HEK293T (cell line): ENCODE measurements around the gene PDGFRB.
A peak's percentile ranks its signal among the peaks of the same experiment; 100 is the strongest.

ENCODE experiments used
- CTCF ChIA-PET: fragments of 350-600 bp; formaldehyde crosslinking; extraction: SDS; loops from one replicate; lab custom pipeline; 2021; ENCODE audit warnings: antibody characterized with exemption, inconsistent platforms; lab: Yijun Ruan, JAX
- POLR2A ChIA-PET: fragments of 350-600 bp; formaldehyde crosslinking; extraction: SDS; loops from one replicate; lab custom pipeline; 2020; ENCODE audit warnings: antibody characterized with exemption, inconsistent platforms; lab: Yijun Ruan, JAX
- DNase-seq: peaks from one replicate; pipeline ENCODE4 v3.0.0; 2012; ENCODE audit warnings: mixed read lengths; ENCODE audit errors: extremely low spot score
- ARNT ChIP-seq: fragments of 450-650 bp; IDR thresholded peaks from 2 replicates; pipeline ENCODE4 v1.6.1; 2017; ENCODE audit warnings: mild to moderate bottlenecking
- BHLHE40 ChIP-seq: fragments of 450-650 bp; IDR thresholded peaks from 2 replicates; pipeline ENCODE4 v1.6.1; 2016; ENCODE audit warnings: mild to moderate bottlenecking, moderate library complexity, borderline replicate concordance
- CTBP1 ChIP-seq: fragments of 450-650 bp; IDR thresholded peaks from 2 replicates; pipeline ENCODE4 v1.6.1; 2016; ENCODE audit warnings: borderline replicate concordance
- ELF4 ChIP-seq: fragments of 450-650 bp; IDR thresholded peaks from 2 replicates; pipeline ENCODE4 v1.6.1; 2017; ENCODE audit warnings: antibody characterized with exemption
- FOXA1 ChIP-seq: fragments of 450-650 bp; IDR thresholded peaks from 2 replicates; pipeline ENCODE4 v1.6.1; 2016; ENCODE audit warnings: mild to moderate bottlenecking
- FOXK2 ChIP-seq: fragments of 450-650 bp; IDR thresholded peaks from 2 replicates; pipeline ENCODE4 v1.6.1; 2016; ENCODE audit warnings: mild to moderate bottlenecking
- FOXM1 ChIP-seq: fragments of 450-650 bp; IDR thresholded peaks from 2 replicates; pipeline ENCODE4 v1.6.1; 2017; ENCODE audit warnings: mild to moderate bottlenecking, borderline replicate concordance
- HDGF ChIP-seq: fragments of 450-650 bp; IDR thresholded peaks from 2 replicates; pipeline ENCODE4 v1.6.1; 2017; ENCODE audit warnings: antibody characterized with exemption, borderline replicate concordance
- L3MBTL2 ChIP-seq: fragments of 450-650 bp; conservative IDR thresholded peaks from 2 replicates; pipeline ENCODE4 v1.6.1; 2016; ENCODE audit warnings: mild to moderate bottlenecking
- LEF1 ChIP-seq: fragments of 450-650 bp; IDR thresholded peaks from 2 replicates; pipeline ENCODE4 v1.6.1; 2017; ENCODE audit warnings: mild to moderate bottlenecking, borderline replicate concordance
- NFRKB ChIP-seq: fragments of 450-650 bp; IDR thresholded peaks from 2 replicates; pipeline ENCODE4 v1.6.1; 2016; ENCODE audit warnings: mild to moderate bottlenecking, moderate library complexity
- SP1 ChIP-seq: fragments of 450-650 bp; IDR thresholded peaks from 2 replicates; pipeline ENCODE4 v1.6.1; 2017
- SUZ12 ChIP-seq: fragments of 450-650 bp; IDR thresholded peaks from 2 replicates; pipeline ENCODE4 v1.6.1; 2016; ENCODE audit warnings: mild to moderate bottlenecking
- TARDBP ChIP-seq: fragments of 450-650 bp; IDR thresholded peaks from 2 replicates; pipeline ENCODE4 v1.6.1; 2016
- ZNF384 ChIP-seq: fragments of 450-650 bp; IDR thresholded peaks from 2 replicates; pipeline ENCODE4 v1.6.1; 2016
- TF ChIP-seq, protein P1 (sequence below): fragments of 450-650 bp; IDR thresholded peaks from 2 replicates; pipeline ENCODE4 v1.6.1; 2016

PDGFRB gene

DNA sequence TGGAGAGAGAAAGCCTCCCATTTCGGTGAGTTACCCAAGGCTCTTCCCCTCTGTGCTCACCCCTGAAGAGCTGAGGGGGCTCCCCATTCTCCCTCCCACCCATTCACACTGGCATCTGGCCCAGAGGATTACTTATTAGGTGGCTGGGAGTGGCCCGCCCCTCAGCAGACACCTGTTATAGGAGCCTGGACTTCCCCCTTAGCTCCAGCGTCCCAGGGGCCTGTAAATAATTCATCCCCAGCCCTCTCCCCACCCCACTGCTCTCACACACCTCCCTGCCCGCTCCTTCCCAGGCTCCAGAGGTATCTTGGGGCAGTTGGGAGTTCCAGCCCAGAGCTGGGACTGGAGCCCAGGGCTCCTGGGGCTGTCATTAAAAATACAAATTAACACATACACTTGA is 22.6 kb upstream of the PDGFRB start:
- TF ChIP-seq HDGF (no peak), LEF1 (no peak), ELF4 (no peak), BHLHE40 (no peak), FOXA1 (no peak)
- TF ChIP-seq, protein P1, sequence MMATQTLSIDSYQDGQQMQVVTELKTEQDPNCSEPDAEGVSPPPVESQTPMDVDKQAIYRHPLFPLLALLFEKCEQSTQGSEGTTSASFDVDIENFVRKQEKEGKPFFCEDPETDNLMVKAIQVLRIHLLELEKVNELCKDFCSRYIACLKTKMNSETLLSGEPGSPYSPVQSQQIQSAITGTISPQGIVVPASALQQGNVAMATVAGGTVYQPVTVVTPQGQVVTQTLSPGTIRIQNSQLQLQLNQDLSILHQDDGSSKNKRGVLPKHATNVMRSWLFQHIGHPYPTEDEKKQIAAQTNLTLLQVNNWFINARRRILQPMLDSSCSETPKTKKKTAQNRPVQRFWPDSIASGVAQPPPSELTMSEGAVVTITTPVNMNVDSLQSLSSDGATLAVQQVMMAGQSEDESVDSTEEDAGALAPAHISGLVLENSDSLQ: no peak
- POLR2A ChIA-PET: no interaction called here
- no peak for DNase-seq
- CTCF ChIA-PET: interaction anchor here (0.6 kb wide), 1 partner anchor 18 kb away, joined by 3 read pairs; no protein-coding TSS in a partner anchor

DNA sequence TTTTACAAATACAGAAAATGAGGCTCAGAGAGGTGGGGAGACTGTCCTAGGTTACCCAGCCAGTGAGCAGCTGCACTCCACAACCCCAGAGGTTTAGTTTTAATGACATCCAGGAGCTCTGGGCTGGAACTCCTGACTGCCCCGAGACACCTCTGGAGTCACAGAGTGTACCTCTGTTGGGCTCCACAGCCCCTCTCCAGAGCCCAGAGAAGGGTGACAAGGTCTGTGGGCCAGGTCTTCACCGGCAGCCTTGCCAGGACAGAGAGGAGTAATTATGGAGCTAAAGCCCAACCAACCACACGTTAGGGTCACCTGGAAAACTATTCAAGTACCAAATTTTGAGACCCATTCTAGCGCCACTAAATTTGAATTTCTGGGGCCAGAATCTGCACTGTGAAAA is 22.1 kb upstream of the PDGFRB start:
- DNase-seq: no peak
- ChIA-PET CTCF (no interaction called here), POLR2A (no interaction called here)
- TF ChIP-seq HDGF (no peak), FOXA1 (no peak), ARNT (no peak), NFRKB (no peak), LEF1 (no peak), FOXK2 (no peak), FOXM1 (no peak), BHLHE40 (no peak), L3MBTL2 (no peak), SP1 (no peak), CTBP1 (no peak), TARDBP (no peak), SUZ12 (no peak), ZNF384 (no peak)
- TF ChIP-seq, protein P1: no peak

DNA sequence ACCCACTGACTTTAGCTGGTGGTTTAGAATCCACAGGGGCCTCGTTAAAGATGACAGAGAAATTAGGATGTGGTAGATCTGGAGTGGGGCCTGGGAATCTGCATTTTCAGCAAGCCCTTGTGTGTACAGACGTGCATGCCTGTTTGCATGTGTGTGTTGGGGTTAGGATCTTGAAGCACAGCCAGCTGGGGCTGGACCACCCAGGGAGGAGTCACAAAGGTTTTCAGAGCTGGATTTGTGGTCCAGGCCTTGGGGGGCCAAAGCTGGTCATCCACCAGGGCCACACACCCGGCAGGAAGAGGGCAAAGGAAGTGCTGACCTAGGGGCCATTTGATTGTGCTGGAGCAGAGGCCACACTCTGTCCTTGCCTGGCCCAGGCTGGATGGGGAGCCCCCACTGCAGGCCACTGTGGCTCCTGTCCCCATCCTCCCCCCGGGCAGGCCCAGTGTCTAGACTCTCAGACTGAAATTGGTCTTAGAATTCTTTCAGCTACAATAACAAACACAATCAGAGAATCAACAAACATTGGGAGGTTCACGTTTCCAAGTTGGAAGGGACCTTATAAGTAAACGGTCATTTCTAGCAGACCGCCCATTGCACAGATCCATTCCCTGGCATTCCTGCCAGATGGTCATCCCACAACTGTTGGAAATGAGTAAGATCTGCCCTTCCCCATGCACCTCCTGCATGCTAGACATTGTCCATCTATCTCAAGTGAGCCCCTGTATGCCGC is 21.3 kb upstream of the PDGFRB start:
- ChIA-PET CTCF (interaction anchor here (1.1 to 1.6 kb wide), 3 partner anchors 8 to 16 kb away, joined by 3 to 4 read pairs (median 3); no protein-coding TSS in a partner anchor), POLR2A (no interaction called here)
- TF ChIP-seq TARDBP: no peak
- no peak for TF ChIP-seq FOXM1
- no peak for TF ChIP-seq ARNT
- TF ChIP-seq FOXK2: no peak
- no peak for DNase-seq

DNA sequence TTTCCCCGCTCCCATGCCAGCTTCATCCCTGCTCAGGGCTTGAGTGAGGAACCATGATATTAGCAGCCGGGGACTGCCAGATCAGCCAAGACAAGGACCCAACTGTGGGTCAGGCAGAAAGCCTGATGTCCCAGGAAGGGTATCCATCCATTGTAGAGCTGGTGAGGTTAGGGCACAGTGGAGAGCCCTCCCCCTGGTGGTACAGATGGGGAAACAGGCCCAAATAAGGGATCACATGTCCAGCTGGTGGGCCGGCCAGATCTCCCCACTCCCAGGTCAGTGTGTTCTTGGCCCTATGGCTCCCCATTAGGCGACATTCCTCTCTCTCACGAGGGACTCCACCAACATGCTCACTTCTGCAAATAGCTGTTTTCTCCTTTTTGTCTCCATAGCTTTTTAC is 19.9 kb upstream of the PDGFRB start:
- ChIA-PET POLR2A (interaction anchor here (1.0 kb wide), 2 partner anchors 12 to 53 kb away, joined by 3 read pairs; no protein-coding TSS in a partner anchor), CTCF (interaction anchor here (1.0 to 1.6 kb wide), 5 partner anchors 7 to 89 kb away, joined by 3 to 8 read pairs (median 4); partner anchors contain the start of genes CDX1 and CSF1R)
- TF ChIP-seq, protein P1: no peak
- TF ChIP-seq FOXK2 (no peak), FOXA1 (no peak), ARNT (no peak), CTBP1 (no peak)
- peak; percentile 70 for DNase-seq

DNA sequence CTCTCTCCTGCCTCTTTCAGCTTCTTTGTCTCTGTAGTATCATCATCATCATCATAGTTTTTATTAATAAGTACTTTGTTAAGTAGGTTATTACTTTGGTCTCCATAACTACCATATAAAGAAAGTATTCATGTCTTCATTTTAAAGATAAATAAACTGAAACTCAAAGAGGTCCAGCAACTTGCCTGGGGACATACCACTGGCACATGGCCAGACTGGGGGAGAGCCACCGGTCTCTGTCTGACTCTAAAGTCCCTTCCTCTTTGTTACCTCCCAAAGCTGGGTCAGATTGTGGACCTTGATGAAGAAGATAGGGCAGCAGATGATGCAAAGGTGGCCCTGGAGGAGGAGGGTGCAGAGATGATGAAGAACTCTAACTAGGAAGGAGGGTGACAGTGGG is 19.4 kb upstream of the PDGFRB start:
- DNase-seq: no peak
- no peak for TF ChIP-seq FOXK2
- TF ChIP-seq, protein P1: no peak
- TF ChIP-seq TARDBP: no peak
- TF ChIP-seq SP1: no peak
- TF ChIP-seq FOXA1: no peak
- no peak for TF ChIP-seq FOXM1
- no peak for TF ChIP-seq LEF1
- TF ChIP-seq CTBP1: no peak
- no peak for TF ChIP-seq NFRKB
- ChIA-PET CTCF (interaction anchor here (1.0 to 1.6 kb wide), 4 partner anchors 9 to 88 kb away, joined by 3 to 8 read pairs (median 4); partner anchors contain the start of genes CDX1 and CSF1R), POLR2A (interaction anchor here (1.0 kb wide), 2 partner anchors 11 to 54 kb away, joined by 3 read pairs; no protein-coding TSS in a partner anchor)

DNA sequence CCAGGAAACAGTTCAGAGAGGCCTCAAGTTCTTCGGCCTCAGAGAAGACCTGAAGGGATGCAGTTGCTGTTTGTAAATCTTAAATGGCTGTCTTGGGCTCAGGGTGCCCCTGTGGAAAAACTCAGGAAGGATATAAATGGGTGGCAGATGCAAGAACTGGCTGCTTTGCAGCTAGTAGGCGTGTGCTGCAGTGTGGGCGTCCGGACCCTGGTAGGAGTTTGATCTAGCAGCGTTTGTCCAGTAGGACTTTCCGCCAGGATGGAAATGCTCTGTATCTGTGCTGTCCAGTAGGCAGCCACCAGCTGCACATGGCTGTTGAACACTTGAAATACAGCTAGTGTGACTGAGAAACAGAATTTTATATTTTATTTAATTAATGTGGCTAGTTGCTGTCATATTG is 18.6 kb upstream of the PDGFRB start:
- CTCF ChIA-PET: interaction anchor here (1.1 to 1.8 kb wide), 2 partner anchors 8 to 12 kb away, joined by 3 to 13 read pairs; partner anchors contain the start of gene CDX1
- DNase-seq: no peak
- POLR2A ChIA-PET: no interaction called here
- TF ChIP-seq, protein P1: no peak
- no peak for TF ChIP-seq TARDBP
- TF ChIP-seq SUZ12: no peak
- no peak for TF ChIP-seq BHLHE40
- no peak for TF ChIP-seq HDGF
- TF ChIP-seq CTBP1: no peak
